Ovary (tissue), 3 donors: ENCODE data around the gene LYPD6.

ENCODE experiments used
- CTCF ChIP-seq, 3 donors: fragments of 450-650 bp in 2 of 3; fragments of 200-600 bp in 1 of 3; IDR thresholded peaks; one replicate each; pipeline versions ENCODE4 v1.5.1 to v1.8.0; 2016 to 2022; ENCODE audit warnings: antibody characterized with exemption in 3 of 3, mild to moderate bottlenecking in 1 of 3
- EP300 ChIP-seq: sonication (generic); formaldehyde crosslinking; IDR thresholded peaks from one replicate; pipeline ENCODE4 v1.6.1; 2017; ENCODE audit warnings: antibody characterized with exemption
- POLR2A ChIP-seq: fragments of 450-650 bp; IDR thresholded peaks from one replicate; pipeline ENCODE4 v1.6.1; 2017; ENCODE audit warnings: antibody characterized with exemption, mild to moderate bottlenecking, moderate library complexity
- donor health status: DM: no; HTN: no; CAD: no.

- no peak for TF ChIP-seq CTCF (IDR thresholded peaks at IDR 0.05)
- TF ChIP-seq POLR2A, result no peak
- no peak for TF ChIP-seq EP300
These were observed 80.5 kb downstream of the LYPD6 start for GRCh38 chr2:149410701-149411484.
